Measurements from ENCODE around the gene LENG1. TPM values are rescaled to one million over a fixed set of nuclear protein-coding genes. Genes with fewer than 3 reads are reported as not detected.

The LENG1 gene
- total RNA-seq (2022; extraction: Qiagen RNA extraction): 6.6 to 8.4 TPM (median 7.9 TPM) in 5 replicates

GRCh38 chr19:54159352-54160181 lies at the start of gene LENG1:
TSS of gene LENG1 (minus strand) at chr19:54159721. CDS start at chr19:54159695, 26 bp downstream.

GRCh38 chr19:54191011-54191810 lies 31.7 kb upstream of the LENG1 start, which contains the start of gene TSEN34:
TSS of gene TSEN34 (plus strand) at chr19:54191308. CDS start at chr19:54191365, 57 bp downstream.

GRCh38 chr19:54189145-54189734 lies 29.7 kb upstream of the LENG1 start, which contains the start of gene MBOAT7:
TSS of gene MBOAT7 (minus strand) at chr19:54189580. CDS start at chr19:54188508, 1,072 bp downstream.

GRCh38 chr19:54172471-54173358 lies 13.2 kb upstream of the LENG1 start, which contains the start of gene TMC4:
TSS of gene TMC4 (minus strand) at chr19:54173160. CDS start at chr19:54173117, 43 bp downstream.

GRCh38 chr19:54137699-54138488 lies 21.6 kb downstream of the LENG1 start, which contains the start of gene CNOT3:
TSS of gene CNOT3 (plus strand) at chr19:54137762. CDS start at chr19:54142979, 5,217 bp downstream.

GRCh38 chr19:54115109-54116063 lies 44.1 kb downstream of the LENG1 start, which contains the start of the genes PRPF31 and TFPT:
TSS of gene PRPF31 (plus strand) at chr19:54115754. CDS start at chr19:54118279, 2,525 bp downstream.
TSS of gene TFPT (minus strand) at chr19:54115657. CDS start at chr19:54115269, 388 bp downstream.

Other genes with a start within 250 kb of the LENG1 start
- 0.73 to 1.2 TPM (median 0.93 TPM) in 5 replicates for gene CACNG8, start 196.8 kb downstream of the LENG1 start, total RNA-seq (2022; extraction: Qiagen RNA extraction)
- 9.3 to 13.4 TPM (median 12.4 TPM) in 5 replicates for gene CACNG6, start 168.1 kb downstream of the LENG1 start, total RNA-seq (2022; extraction: Qiagen RNA extraction)
- gene VSTM1, start 95.8 kb downstream of the LENG1 start, total RNA-seq (2022; extraction: Qiagen RNA extraction): 0.52 to 0.83 TPM (median 0.57 TPM) in 4 of 5 replicates, not detected in the other
- gene TARM1, start 78.4 kb downstream of the LENG1 start, total RNA-seq (2022; extraction: Qiagen RNA extraction): not detected in 5 replicates
- gene OSCAR, start 58.9 kb downstream of the LENG1 start, total RNA-seq (2022; extraction: Qiagen RNA extraction): 0.22 to 0.33 TPM (median 0.30 TPM) in 5 replicates
- 208 to 255 TPM (median 222 TPM) in 5 replicates for gene NDUFA3, start 56.9 kb downstream of the LENG1 start, total RNA-seq (2022; extraction: Qiagen RNA extraction)
- 19.7 to 25.6 TPM (median 21.8 TPM) in 5 replicates for gene TFPT, start 44.1 kb downstream of the LENG1 start, total RNA-seq (2022; extraction: Qiagen RNA extraction)
- gene PRPF31, start 44.0 kb downstream of the LENG1 start, total RNA-seq (2022; extraction: Qiagen RNA extraction): 107 to 118 TPM (median 115 TPM) in 5 replicates
- gene CNOT3, start 22.0 kb downstream of the LENG1 start, total RNA-seq (2022; extraction: Qiagen RNA extraction): 52.7 to 66.3 TPM (median 62.4 TPM) in 5 replicates
- gene TMC4, start 13.4 kb upstream of the LENG1 start, total RNA-seq (2022; extraction: Qiagen RNA extraction): 0.76 to 1.1 TPM (median 0.80 TPM) in 5 replicates
- gene MBOAT7, start 29.9 kb upstream of the LENG1 start, total RNA-seq (2022; extraction: Qiagen RNA extraction): 111 to 158 TPM (median 145 TPM) in 5 replicates
- 76.6 to 127 TPM (median 124 TPM) in 5 replicates for gene TSEN34, start 31.6 kb upstream of the LENG1 start, total RNA-seq (2022; extraction: Qiagen RNA extraction)
- 2,104 to 2,641 TPM (median 2,212 TPM) in 5 replicates for gene RPS9, start 41.1 kb upstream of the LENG1 start, total RNA-seq (2022; extraction: Qiagen RNA extraction)
- 0.11 to 0.20 TPM (median 0.15 TPM) in 5 replicates for gene LILRB3, start 63.3 kb upstream of the LENG1 start, total RNA-seq (2022; extraction: Qiagen RNA extraction)
- gene LILRA6, start 83.1 kb upstream of the LENG1 start, total RNA-seq (2022; extraction: Qiagen RNA extraction): 0.08 to 0.09 TPM in 2 of 5 replicates, not detected in the others
- gene LILRB5, start 97.6 kb upstream of the LENG1 start, total RNA-seq (2022; extraction: Qiagen RNA extraction): not detected in 5 replicates
- 0.05 to 0.26 TPM (median 0.11 TPM) in 5 replicates for gene LILRB2, start 121.4 kb upstream of the LENG1 start, total RNA-seq (2022; extraction: Qiagen RNA extraction)
- not detected in 5 replicates for gene LILRA5, start 153.4 kb upstream of the LENG1 start, total RNA-seq (2022; extraction: Qiagen RNA extraction)
- not detected in 5 replicates for gene LILRA4, start 179.4 kb upstream of the LENG1 start, total RNA-seq (2022; extraction: Qiagen RNA extraction)
- gene LAIR1, start 205.2 kb upstream of the LENG1 start, total RNA-seq (2022; extraction: Qiagen RNA extraction): not detected in 5 replicates

Data from A549 treated with Mapracorat at 1 μM for 4 hours (cell line).